Coronary artery (tissue), 2 donors: ENCODE measurements around the gene ANKRD10.

Experiments used
- DNase-seq: peaks from one replicate; pipeline ENCODE4 v3.0.0-alpha.2; 2017; ENCODE audit warnings: low spot score
- H3K27ac ChIP-seq, 2 donors: fragments of 200-600 bp; sonication (generic); one replicate each; pipeline ENCODE4 v1.5.1; 2016 to 2019
- H3K4me3 ChIP-seq: fragments of 200-600 bp; sonication (generic); 2 replicates; pipeline ENCODE4 v1.5.1; 2016; ENCODE audit warnings: mild to moderate bottlenecking, moderate library complexity
- CTCF ChIP-seq: fragments of 200-600 bp; sonication (generic); IDR thresholded peaks from one replicate; pipeline ENCODE4 v1.5.1; 2019; ENCODE audit warnings: antibody characterized with exemption

Gene ANKRD10

GRCh38 chr13:110942248-110942981 is 27.5 kb upstream of the ANKRD10 start:
- peak; percentile 11 for DNase-seq
- Histone ChIP-seq H3K4me3 (no peak overlapping the region), H3K27ac (no peak overlapping the region)
- TF ChIP-seq CTCF, result no peak

- TF ChIP-seq CTCF, result no peak
- H3K4me3 ChIP-seq, result no peak overlapping the region
- no peak overlapping the region for H3K27ac ChIP-seq
- peak; percentile 38 for DNase-seq
These were observed 24.0 kb upstream of the ANKRD10 start for GRCh38 chr13:110938662-110939421.

- H3K27ac ChIP-seq, result no peak overlapping the region
- TF ChIP-seq CTCF, result no peak
- peak; percentile 57 for DNase-seq
- H3K4me3 ChIP-seq, result no peak overlapping the region
These were observed 22.8 kb upstream of the ANKRD10 start for GRCh38 chr13:110937511-110938285.

- no peak for DNase-seq
- TF ChIP-seq CTCF, result no peak
- Histone ChIP-seq H3K27ac (no peak overlapping the region), H3K4me3 (no peak overlapping the region)
These were observed 21.6 kb upstream of the ANKRD10 start for GRCh38 chr13:110936519-110936918.

GRCh38 chr13:110932588-110932987 is 17.7 kb upstream of the ANKRD10 start:
- no peak for TF ChIP-seq CTCF

GRCh38 chr13:110929104-110929777 is 14.4 kb upstream of the ANKRD10 start:
- Histone ChIP-seq H3K4me3 (no peak overlapping the region), H3K27ac (no peak overlapping the region)
- TF ChIP-seq CTCF, result no peak
- peak; percentile 55 for DNase-seq

More at GRCh38 chr13:110932588-110932987, 17.7 kb upstream of the ANKRD10 start:
- Histone ChIP-seq H3K4me3 (no peak overlapping the region), H3K27ac (no peak overlapping the region)
- DNase-seq, result no peak
